ENCODE results near the gene NKIRAS2.
"Not testable (repeated sequence)": the region's sequence is repeated elsewhere in the genome, so short reads cannot be mapped to it uniquely, and the experiment has no call there.

Gene NKIRAS2

DNA sequence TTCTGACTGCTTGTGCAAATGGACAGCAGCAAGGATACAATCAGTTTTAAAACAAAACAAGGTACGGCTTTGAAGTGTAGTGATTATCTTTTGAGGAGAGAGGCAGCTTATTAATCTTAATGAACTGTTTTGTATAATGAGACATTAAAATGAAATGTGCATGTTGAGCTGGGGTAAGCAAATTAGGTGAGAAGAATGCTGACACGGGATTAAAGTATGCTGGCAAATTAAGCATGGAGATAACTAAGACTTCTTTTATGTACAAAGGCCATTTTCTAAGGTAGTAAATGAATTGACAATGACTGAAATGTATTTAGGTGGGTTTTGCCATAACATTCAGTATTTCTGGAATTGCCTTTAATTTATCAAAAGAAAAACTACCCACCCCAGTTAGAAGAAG is 21.4 kb upstream of the NKIRAS2 start:
- DNase-seq (ENCODE audit: low read depth in 2 of 2), result no peak

DNA sequence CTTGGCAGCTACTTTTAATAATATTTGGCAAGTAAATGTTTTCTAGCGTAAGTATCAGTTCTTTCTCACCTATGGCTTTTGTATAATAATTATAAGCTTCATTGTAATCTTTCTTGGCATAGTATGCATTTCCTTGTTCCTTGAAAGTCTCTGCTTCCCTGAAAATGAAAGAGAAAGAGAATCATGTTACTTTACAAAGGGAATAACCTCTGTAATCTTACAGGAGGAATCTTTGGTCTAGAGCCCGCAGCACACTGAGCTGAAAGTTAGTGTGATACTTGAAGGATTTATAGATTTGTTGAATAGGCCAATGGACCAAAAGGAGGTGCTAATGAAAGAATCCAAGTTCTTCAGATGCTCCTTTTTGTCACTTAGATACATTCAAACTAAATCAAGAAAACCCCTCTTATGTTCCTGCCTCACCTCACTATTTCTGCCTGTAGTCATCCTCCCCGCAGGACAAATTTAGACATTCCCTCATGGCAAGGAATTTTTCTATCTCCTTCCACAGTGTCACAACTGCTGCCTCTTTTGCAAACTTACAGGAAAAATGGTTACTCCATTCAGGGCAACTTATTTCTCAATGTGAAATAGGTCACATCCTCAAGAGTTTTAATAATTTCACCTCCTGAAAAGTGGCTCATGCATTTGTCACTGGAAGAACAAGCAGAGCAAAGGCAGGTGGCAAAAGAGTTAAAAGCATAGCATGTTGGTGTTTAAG is 19.3 kb upstream of the NKIRAS2 start:
- no peak for DNase-seq (ENCODE audit: low read depth in 2 of 2)

- DNase-seq (ENCODE audit: low read depth in 2 of 2), result no peak
These were observed 18.2 kb upstream of the NKIRAS2 start for GRCh38 chr17:42001729-42002128.

GRCh38 chr17:42002175-42002791 is 17.6 kb upstream of the NKIRAS2 start:
- DNase-seq (ENCODE audit: low read depth in 2 of 2), result no peak

GRCh38 chr17:42002792-42003301 is 17.0 kb upstream of the NKIRAS2 start:
- no peak for DNase-seq (ENCODE audit: low read depth in 2 of 2)

DNA sequence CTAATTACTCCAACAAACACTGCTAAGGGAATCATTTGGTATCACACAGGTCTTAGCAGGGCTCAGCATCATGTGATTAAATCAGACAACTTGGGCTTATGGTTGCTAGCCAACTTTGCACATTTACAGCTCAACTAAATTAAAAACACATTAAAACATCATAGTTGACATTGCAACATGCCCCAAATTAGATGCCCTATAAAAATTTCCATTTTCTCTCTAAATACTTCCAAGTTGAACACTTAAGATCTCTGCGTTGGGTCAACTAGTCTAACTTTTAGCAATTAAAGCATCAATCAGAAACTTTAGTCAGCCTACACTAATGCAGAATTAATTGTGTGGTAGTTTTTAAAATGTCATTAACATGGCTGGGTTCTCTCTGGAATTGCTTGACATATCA is 14.7 kb upstream of the NKIRAS2 start:
- no peak for DNase-seq (ENCODE audit: low read depth in 2 of 2)

- no peak for DNase-seq (ENCODE audit: low read depth in 2 of 2)
These were observed 10.7 kb upstream of the NKIRAS2 start for GRCh38 chr17:42009170-42009569.

GRCh38 chr17:42010266-42010680 is 9.6 kb upstream of the NKIRAS2 start:
- DNase-seq (ENCODE audit: low read depth in 2 of 2), result not testable (repeated sequence)

DNA sequence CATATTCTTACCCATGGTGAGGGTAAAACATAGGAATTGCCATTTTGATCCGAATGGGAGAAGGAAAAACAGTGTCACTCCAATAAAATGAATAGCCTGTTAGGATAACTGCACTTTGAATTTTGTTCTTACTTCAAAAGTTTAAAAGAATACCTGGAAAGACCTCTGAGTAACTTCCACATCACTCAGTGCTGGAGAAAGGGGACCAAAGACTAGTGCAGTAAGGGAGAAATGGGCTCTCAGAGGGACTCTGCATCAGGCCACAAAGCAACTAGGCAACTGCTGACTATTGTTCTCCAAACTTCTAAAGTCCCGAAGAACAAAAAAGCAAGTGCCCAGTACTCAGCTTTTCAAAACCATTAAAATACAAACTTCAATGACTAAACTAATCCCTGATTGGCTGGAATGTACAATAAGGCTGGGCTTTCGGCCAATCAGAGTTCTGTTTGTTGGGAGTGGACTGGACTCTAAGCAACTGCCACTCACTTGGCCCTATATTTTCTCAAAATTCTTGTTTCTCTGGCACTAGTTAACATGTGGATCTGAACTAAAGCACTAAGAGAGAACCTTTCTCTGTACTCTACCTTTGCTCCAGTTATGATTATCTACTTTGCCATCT is 8.9 kb upstream of the NKIRAS2 start:
- no peak for DNase-seq (ENCODE audit: low read depth in 2 of 2)

- not testable (repeated sequence) for DNase-seq (ENCODE audit: low read depth in 2 of 2)
These were observed 7.5 kb upstream of the NKIRAS2 start for GRCh38 chr17:42012363-42012762.

DNA sequence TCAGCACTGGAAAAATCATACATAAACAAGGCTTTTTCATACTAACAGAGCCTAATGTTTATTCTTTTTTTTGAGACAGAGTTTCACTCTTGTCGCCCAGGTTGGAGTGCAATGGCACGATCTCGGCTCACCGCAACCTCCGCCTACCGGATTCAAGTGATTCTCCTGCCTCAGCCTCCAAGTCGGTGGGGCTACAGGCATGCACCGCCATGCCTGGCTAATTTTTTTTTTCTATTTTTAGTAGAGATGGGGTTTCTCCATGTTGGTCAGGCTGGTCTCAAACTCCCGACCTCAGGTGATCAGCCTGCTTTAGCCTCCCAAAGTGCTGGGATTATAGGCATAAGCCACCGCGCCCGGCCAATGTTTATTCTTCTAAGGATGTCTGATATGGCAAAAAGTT is 6.2 kb upstream of the NKIRAS2 start:
- DNase-seq (ENCODE audit: low read depth in 2 of 2), result not testable (repeated sequence)

GRCh38 chr17:42016411-42016831 is 3.5 kb upstream of the NKIRAS2 start:
- DNase-seq (ENCODE audit: low read depth in 2 of 2), result no peak

- DNase-seq (ENCODE audit: low read depth in 2 of 2), result peak; percentile 81 to 82
These were observed 2.7 kb upstream of the NKIRAS2 start, which contains the start of gene DNAJC7 for GRCh38 chr17:42016941-42017865. Gene DNAJC7, minus strand, starts transcription at chr17:42017439. Its CDS starts 23 bp downstream, at chr17:42017416.

DNA sequence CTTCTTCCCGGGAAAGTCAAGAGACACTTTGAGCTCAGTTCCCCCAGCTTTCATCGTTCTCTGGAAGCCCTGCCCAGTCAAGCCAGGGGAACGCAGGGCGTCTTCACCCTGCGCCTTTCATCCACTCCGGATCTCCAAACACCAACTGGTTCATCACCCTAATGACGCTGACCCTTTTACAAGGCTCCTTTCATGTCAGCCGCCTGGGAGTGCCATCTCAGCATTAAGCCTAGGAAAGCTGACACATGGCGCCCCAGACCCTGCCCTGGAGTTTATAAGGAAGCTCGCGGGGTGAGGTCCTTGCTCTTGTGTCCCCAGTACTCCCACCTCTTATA is 2.1 kb upstream of the NKIRAS2 start:
- no peak for DNase-seq (ENCODE audit: low read depth in 2 of 2)

DNA sequence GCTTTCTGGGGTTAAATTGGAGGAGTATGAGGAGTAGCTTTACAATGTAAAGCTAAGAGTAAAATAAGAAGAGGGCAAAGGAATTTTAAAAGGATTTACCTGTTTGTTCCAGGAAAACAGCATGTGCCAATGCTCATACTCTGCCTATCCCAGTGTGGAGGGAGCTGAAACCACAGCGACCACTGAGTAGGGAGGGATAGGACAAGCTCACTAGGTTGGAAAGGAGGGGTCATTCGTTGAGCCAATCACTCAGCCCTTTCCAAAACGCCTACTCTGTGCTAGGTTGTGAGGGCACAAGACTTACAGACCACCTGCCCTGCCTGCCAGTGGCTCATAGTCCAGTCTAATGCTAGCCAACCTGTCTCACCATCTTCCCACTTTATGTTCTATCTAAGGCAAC is 1.6 kb upstream of the NKIRAS2 start:
- no peak for DNase-seq (ENCODE audit: low read depth in 2 of 2)

DNA sequence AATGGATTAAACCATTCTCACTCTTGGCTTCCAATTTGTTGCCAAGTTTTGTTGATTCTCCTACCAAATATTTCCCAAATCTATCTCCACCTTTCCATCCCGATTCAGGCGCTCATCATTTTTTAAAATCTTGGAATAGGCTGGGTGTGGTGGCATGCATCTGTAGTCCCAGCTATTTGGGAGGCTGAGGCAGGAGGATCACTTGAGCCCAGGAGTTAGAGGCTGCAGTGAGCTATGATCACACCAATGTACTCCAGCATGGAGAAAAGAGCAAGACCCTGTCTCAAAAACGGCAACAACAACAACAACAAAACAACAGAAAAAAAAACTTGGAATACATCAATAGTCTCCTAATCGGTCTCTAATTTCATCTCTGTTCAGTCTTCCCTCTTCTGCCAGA is 902 bp upstream of the NKIRAS2 start:
- no peak for DNase-seq (ENCODE audit: low read depth in 2 of 2)

GRCh38 chr17:42020845-42021244 is 955 bp downstream of the NKIRAS2 start:
- DNase-seq (ENCODE audit: low read depth in 2 of 2), result not testable (repeated sequence)

DNA sequence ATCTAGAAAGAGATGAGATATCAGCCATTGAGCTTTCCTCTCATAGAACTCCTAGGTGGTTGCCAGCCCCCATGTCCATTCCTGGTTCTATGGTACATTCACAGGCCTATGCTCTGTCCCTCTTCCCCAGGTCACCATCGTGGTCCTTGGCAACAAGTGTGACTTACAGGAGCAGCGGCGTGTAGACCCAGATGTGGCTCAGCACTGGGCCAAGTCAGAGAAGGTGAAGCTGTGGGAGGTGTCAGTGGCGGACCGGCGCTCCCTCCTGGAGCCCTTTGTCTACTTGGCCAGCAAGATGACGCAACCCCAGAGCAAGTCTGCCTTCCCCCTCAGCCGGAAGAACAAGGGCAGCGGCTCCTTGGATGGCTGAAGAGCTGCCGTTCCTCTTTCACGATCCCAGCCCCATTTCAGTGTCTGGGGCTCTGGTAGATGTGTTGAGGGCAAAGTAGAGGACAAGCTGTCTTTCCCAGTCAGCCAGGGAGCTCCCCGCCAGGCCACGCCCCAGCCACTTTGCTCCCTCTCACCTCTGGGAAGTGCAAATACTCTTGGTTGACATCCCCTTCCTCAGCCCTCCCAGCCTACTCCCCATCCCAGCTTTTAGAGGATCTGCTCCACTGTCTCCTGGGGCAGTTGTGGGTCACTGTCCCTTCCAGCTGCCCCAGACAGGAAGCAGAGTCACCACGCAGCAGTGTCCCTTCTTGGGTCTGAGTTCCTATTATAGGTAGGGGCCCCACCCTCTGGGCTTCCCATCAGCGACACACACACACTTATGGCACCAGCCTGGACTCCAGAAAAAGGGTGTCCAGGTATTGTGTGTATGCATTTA is 3.8 kb downstream of the NKIRAS2 start:
- DNase-seq (ENCODE audit: low read depth in 2 of 2), result no peak

DNA sequence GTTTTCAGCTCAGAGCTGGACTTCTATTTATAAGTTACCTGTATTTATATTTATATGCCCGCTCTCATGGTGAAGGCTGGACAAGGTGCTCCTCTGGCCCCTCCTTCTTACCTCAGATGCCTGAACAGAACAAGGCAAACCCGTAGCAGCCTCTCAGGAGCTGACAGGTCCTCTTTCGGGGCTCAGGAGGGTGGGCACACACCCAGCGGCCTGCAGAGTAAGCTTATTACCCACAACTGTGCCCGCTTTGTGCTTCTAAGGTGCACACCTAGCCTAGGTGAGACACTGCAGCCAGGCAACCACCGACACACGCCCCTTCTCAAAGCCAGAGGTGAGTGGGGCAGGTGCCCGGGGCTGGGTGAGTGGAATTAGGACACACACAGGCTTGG is 5.3 kb downstream of the NKIRAS2 start:
- no peak for DNase-seq (ENCODE audit: low read depth in 2 of 2)

GRCh38 chr17:42025936-42026335 is 6.0 kb downstream of the NKIRAS2 start:
- no peak for DNase-seq (ENCODE audit: low read depth in 2 of 2)
